MM.1S (cell line): Measurements from ENCODE around the gene GTPBP4.
"Not testable (repeated sequence)": the region's sequence is repeated elsewhere in the genome, so short reads cannot be mapped to it uniquely, and the experiment has no call there.

Experiments
- DNase-seq: peaks from one replicate; pipeline ENCODE4 v3.0.0-alpha.2; 2015
- H2AFZ ChIP-seq: fragments of 300-600 bp; sonication (generic); 2 replicates; pipeline ENCODE4 v1.6.0; 2016; ENCODE audit warnings: antibody characterized with exemption, low read length
- H3F3A ChIP-seq: fragments of 300-600 bp; sonication (generic); 2 replicates; pipeline ENCODE4 v1.6.1; 2016; ENCODE audit warnings: mild to moderate bottlenecking, antibody characterized with exemption, low read length, moderate library complexity, mixed read lengths; ENCODE audit not compliant: insufficient read depth
- H3K27ac ChIP-seq: fragments of 300-600 bp; sonication (generic); 2 replicates; pipeline ENCODE4 v1.5.1; 2016; ENCODE audit warnings: mild to moderate bottlenecking, low read length
- H3K27me3 ChIP-seq: fragments of 300-600 bp; sonication (generic); replicated peaks from 2 replicates; pipeline ENCODE4 v1.6.0; 2016; ENCODE audit warnings: low read length; ENCODE audit not compliant: insufficient read depth
- H3K36me3 ChIP-seq: fragments of 300-600 bp; sonication (generic); replicated peaks from 2 replicates; pipeline ENCODE4 v1.6.1; 2016; ENCODE audit warnings: mild to moderate bottlenecking, low read length, mixed read lengths; ENCODE audit not compliant: insufficient read depth
- H3K4me1 ChIP-seq: fragments of 300-600 bp; sonication (generic); 2 replicates; pipeline ENCODE4 v1.6.1; 2016; ENCODE audit warnings: low read length, mixed read lengths
- H3K4me2 ChIP-seq: fragments of 300-600 bp; sonication (generic); 2 replicates; pipeline ENCODE4 v1.6.0; 2016; ENCODE audit warnings: low read depth, low read length
- H3K4me3 ChIP-seq: fragments of 300-600 bp; sonication (generic); 2 replicates; pipeline ENCODE4 v1.5.1; 2016; ENCODE audit warnings: low read length, mixed read lengths
- H3K79me2 ChIP-seq: fragments of 300-600 bp; sonication (generic); 2 replicates; pipeline ENCODE4 v1.6.1; 2016; ENCODE audit warnings: mixed run types, low read length, mixed read lengths
- H3K9ac ChIP-seq: fragments of 300-600 bp; sonication (generic); 2 replicates; pipeline ENCODE4 v1.6.1; 2016; ENCODE audit warnings: low read length, mixed read lengths
- H3K9me2 ChIP-seq: fragments of 300-600 bp; sonication (generic); replicated peaks from 2 replicates; pipeline ENCODE4 v1.6.1; 2016; ENCODE audit warnings: mild to moderate bottlenecking, low read length, mixed read lengths; ENCODE audit not compliant: insufficient read depth
- H3K9me3 ChIP-seq: fragments of 300-600 bp; sonication (generic); replicated peaks from 2 replicates; pipeline ENCODE4 v1.6.1; 2016; ENCODE audit warnings: mild to moderate bottlenecking, low read length, mixed read lengths; ENCODE audit not compliant: insufficient read depth
- H4K20me1 ChIP-seq: fragments of 300-600 bp; sonication (generic); 2 replicates; pipeline ENCODE4 v1.6.1; 2016; ENCODE audit warnings: mild to moderate bottlenecking, low read length, moderate library complexity, mixed read lengths; ENCODE audit not compliant: insufficient read depth
- EZH2 ChIP-seq: fragments of 300-600 bp; sonication (generic); optimal IDR thresholded peaks from 2 replicates; pipeline ENCODE3; 2017; ENCODE audit warnings: low read depth, mild to moderate bottlenecking, antibody characterized with exemption, low read length, mixed read lengths
- EZH2phosphoT487 ChIP-seq: fragments of 300-600 bp; sonication (generic); IDR thresholded peaks from 2 replicates; pipeline ENCODE4 v1.6.1; 2018; ENCODE audit warnings: antibody characterized with exemption, low read length
- TF ChIP-seq, protein P1 (sequence below): fragments of 300-600 bp; sonication (generic); IDR thresholded peaks from 2 replicates; pipeline ENCODE4 v1.5.1; 2016; ENCODE audit warnings: antibody characterized with exemption, low read length, mixed read lengths

The GTPBP4 gene

DNA sequence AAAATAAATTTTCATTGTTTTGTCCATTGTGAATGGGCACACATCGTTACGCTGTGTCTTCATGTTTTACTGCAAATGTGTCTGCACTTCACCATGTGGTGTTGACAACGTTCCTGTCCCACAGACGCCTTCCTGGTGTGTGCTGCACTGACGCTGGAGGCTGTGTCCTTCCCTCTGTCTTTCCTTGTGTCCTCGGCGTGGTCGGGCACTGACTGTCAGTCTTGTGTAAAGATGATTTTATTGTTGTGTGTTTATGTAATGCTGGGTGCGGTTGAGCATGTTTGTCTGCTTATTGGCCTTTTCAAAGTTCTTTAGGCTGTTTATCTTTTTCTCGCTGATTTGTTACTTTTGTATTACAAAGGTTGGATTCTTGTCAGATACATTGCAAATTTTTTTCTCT lies 19.3 kb downstream of the GTPBP4 start:
- TF ChIP-seq, protein P1, sequence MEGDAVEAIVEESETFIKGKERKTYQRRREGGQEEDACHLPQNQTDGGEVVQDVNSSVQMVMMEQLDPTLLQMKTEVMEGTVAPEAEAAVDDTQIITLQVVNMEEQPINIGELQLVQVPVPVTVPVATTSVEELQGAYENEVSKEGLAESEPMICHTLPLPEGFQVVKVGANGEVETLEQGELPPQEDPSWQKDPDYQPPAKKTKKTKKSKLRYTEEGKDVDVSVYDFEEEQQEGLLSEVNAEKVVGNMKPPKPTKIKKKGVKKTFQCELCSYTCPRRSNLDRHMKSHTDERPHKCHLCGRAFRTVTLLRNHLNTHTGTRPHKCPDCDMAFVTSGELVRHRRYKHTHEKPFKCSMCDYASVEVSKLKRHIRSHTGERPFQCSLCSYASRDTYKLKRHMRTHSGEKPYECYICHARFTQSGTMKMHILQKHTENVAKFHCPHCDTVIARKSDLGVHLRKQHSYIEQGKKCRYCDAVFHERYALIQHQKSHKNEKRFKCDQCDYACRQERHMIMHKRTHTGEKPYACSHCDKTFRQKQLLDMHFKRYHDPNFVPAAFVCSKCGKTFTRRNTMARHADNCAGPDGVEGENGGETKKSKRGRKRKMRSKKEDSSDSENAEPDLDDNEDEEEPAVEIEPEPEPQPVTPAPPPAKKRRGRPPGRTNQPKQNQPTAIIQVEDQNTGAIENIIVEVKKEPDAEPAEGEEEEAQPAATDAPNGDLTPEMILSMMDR, result no peak
- TF ChIP-seq EZH2phosphoT487 (no peak), EZH2 (no peak)
- Histone ChIP-seq H2AFZ (no peak overlapping the region), H3K36me3 (peaks cover 32% of the 10 kb centered on the region), H3K4me2 (no peak overlapping the region), H3K79me2 (peaks cover 37% of the 10 kb centered on the region), H3K4me3 (no peak overlapping the region), H3K9ac (no peak overlapping the region), H3F3A (no peaks in the 10 kb centered on the region), H4K20me1 (peaks cover 3% of the 10 kb centered on the region; the same call in 1 of the 2 replicates), H3K4me1 (no peaks in the 10 kb centered on the region), H3K27me3 (no peaks in the 10 kb centered on the region), H3K9me2 (no peaks in the 10 kb centered on the region), H3K27ac (no peak overlapping the region), H3K9me3 (no peaks in the 10 kb centered on the region)
- no peak for DNase-seq

- TF ChIP-seq EZH2 (no peak), EZH2phosphoT487 (no peak)
- TF ChIP-seq, protein P1, result no peak
- H3K36me3 ChIP-seq, result peaks cover 19% of the 10 kb centered on the region
- no peaks in the 10 kb centered on the region for H3K9me2 ChIP-seq
- H3K4me2 ChIP-seq, result no peak overlapping the region
- no peak for DNase-seq
- peaks cover 3% of the 10 kb centered on the region; the same call in 1 of the 2 replicates for H4K20me1 ChIP-seq
- H3K9me3 ChIP-seq, result no peaks in the 10 kb centered on the region
- H3K27ac ChIP-seq, result no peak overlapping the region
- no peaks in the 10 kb centered on the region for H3K27me3 ChIP-seq
- H3F3A ChIP-seq, result no peaks in the 10 kb centered on the region
- no peak overlapping the region for H3K4me3 ChIP-seq
- H3K4me1 ChIP-seq, result no peaks in the 10 kb centered on the region
- peaks cover 22% of the 10 kb centered on the region for H3K79me2 ChIP-seq
- no peak overlapping the region for H2AFZ ChIP-seq
- no peak overlapping the region for H3K9ac ChIP-seq
Measured at GRCh38 chr10:1009071-1009494, 20.8 kb downstream of the GTPBP4 start.

GRCh38 chr10:1009947-1010346 lies 21.7 kb downstream of the GTPBP4 start:
- H3F3A ChIP-seq, H3K4me2 ChIP-seq, DNase-seq, H3K27ac ChIP-seq, H2AFZ ChIP-seq, H3K9me2 ChIP-seq, H3K9ac ChIP-seq, H3K27me3 ChIP-seq, H3K4me3 ChIP-seq, H4K20me1 ChIP-seq, H3K9me3 ChIP-seq, H3K4me1 ChIP-seq: not testable (repeated sequence)
- peaks cover 13% of the 10 kb centered on the region; the same call in 1 of the 2 replicates for H3K79me2 ChIP-seq
- peaks cover 14% of the 10 kb centered on the region; the same call in 1 of the 2 replicates for H3K36me3 ChIP-seq

GRCh38 chr10:1010703-1011102 lies 22.5 kb downstream of the GTPBP4 start:
- H3K9me2 ChIP-seq, result no peaks in the 10 kb centered on the region
- TF ChIP-seq EZH2phosphoT487, result no peak
- TF ChIP-seq, protein P1, result no peak
- TF ChIP-seq EZH2, result no peak
- H3K4me3 ChIP-seq, result no peak overlapping the region
- no peaks in the 10 kb centered on the region for H3F3A ChIP-seq
- no peak overlapping the region for H3K4me2 ChIP-seq
- H3K27ac ChIP-seq, result no peak overlapping the region
- peaks cover 13% of the 10 kb centered on the region; the same call in 1 of the 2 replicates for H3K36me3 ChIP-seq
- no peaks in the 10 kb centered on the region for H3K4me1 ChIP-seq
- peaks cover 11% of the 10 kb centered on the region; the same call in 1 of the 2 replicates for H3K79me2 ChIP-seq
- no peak for DNase-seq
- no peak overlapping the region for H2AFZ ChIP-seq
- H3K9me3 ChIP-seq, result no peaks in the 10 kb centered on the region
- no peaks in the 10 kb centered on the region for H3K27me3 ChIP-seq
- H3K9ac ChIP-seq, result no peak overlapping the region
- H4K20me1 ChIP-seq, result no peaks in the 10 kb centered on the region
